Measurements from ENCODE around the gene EML6. TPM values are rescaled to one million over a fixed set of nuclear protein-coding genes. Genes with fewer than 3 reads are reported as not detected.
A peak's percentile ranks its signal among the peaks of the same experiment; 100 is the strongest.

The EML6 gene
- total and polyA plus RNA-seq, 2 of the 13 experiments (the other 11 are each of a cell fraction or from before 2014, with no cell fraction given), result 17.2 to 32.4 TPM

DNA sequence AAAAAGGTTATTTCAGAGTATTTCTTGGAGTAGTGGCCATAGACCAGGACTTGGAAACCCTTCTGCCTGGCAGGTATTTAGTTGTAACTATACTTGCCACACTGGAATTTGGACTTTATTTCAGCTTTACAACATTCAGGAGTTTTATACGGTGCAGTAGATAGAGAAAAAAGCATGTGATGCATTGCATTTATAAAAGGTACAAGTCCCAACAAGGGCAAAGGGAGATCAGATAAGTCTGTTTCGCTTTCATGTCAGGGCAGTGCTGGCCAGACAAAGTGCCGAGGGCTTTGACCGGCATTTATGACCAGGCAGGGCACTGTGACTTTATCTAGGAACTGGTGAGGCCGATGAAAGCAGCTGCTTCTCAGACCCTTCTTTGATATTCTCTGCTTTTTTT is 181.4 kb downstream of the EML6 start:
- Histone ChIP-seq H3K27ac (ENCODE audit: extremely low read length, insufficient read depth, low read length) (no peak overlapping the region), H3K4me2 (ENCODE audit: low read depth, low read length) (no peak overlapping the region), H3K27me3 (ENCODE audit: control insufficient read depth in 1 of 2, insufficient read depth in 2 of 2, low read length in 2 of 2) (no peaks in the 10 kb centered on the region), H3K79me2 (ENCODE audit: insufficient read depth, low read length) (no peaks in the 10 kb centered on the region), H2AFZ (ENCODE audit: low read length) (no peak overlapping the region), H4K20me1 (ENCODE audit: insufficient read depth, low read length) (no peaks in the 10 kb centered on the region), H3K9ac (ENCODE audit: insufficient read depth, low read depth, low read length) (no peak overlapping the region), H3K9me3 (ENCODE audit: low read length) (no peaks in the 10 kb centered on the region), H3K36me3 (replicated peaks in 1 of 2; ENCODE audit: control insufficient read depth in 1 of 2, insufficient read depth in 2 of 2, low read length in 2 of 2) (no peaks in the 10 kb centered on the region), H3K4me3 (replicated peaks in 1 of 3; ENCODE audit: insufficient read depth in 1 of 3, low read depth in 2 of 3, low read length in 3 of 3) (no peak overlapping the region), H3K4me1 (ENCODE audit: insufficient read depth, low read length) (peaks cover 35% of the 10 kb centered on the region)
- in situ Hi-C loops (cut with HindIII; ENCODE audit: extremely low pct_ligation_motif_present, low pct_unique_long_range_greater_than_20kb) (loop anchor here (5.0 kb wide), 1 partner anchor 267 kb away; no protein-coding TSS in a partner anchor), intact Hi-C loops (cut with micrococcal nuclease; ENCODE audit: unreplicated experiment) (no loop called here)
- CTCF ChIA-PET (ENCODE audit: low intra/inter-chr PET ratio, low total read pairs), result no interaction called here
- DNase-seq (ENCODE audit: low spot score) (peak; percentile 15), ATAC-seq (peak; percentile 56), FAIRE-seq (no peak)
- 63% methylated on average over 5 of the region's 5 CpGs for WGBS (ENCODE audit: low lambda C conversion rate)
- BruUV-seq (replicated peaks), result no TSS peak
- TF ChIP-seq SIN3A (IDR thresholded peaks at IDR 0.05; ENCODE audit: borderline replicate concordance, low read depth, low read length) (no peak), MED13 (CRISPR knock-in tag; IDR thresholded peaks at IDR 0.05) (no peak), YY1 (IDR thresholded peaks at IDR 0.05; ENCODE audit: insufficient read depth, insufficient replicate concordance, low read depth, low read length) (no peak), HCFC1 (IDR thresholded peaks at IDR 0.05; ENCODE audit: low read depth, low read length) (no peak), SNAPC4 (CRISPR knock-in tag; IDR thresholded peaks at IDR 0.05) (no peak), ZFP1 (CRISPR knock-in tag; IDR thresholded peaks at IDR 0.05) (no peak), TEAD2 (CRISPR knock-in tag; IDR thresholded peaks at IDR 0.05) (no peak), ARID2 (CRISPR knock-in tag; IDR thresholded peaks at IDR 0.05; ENCODE audit: borderline replicate concordance) (no peak), ZNF282 (IDR thresholded peaks at IDR 0.05; ENCODE audit: partially characterized antibody) (no peak), PBX3 (CRISPR knock-in tag; IDR thresholded peaks at IDR 0.05; ENCODE audit: borderline replicate concordance) (no peak), RFX5 (IDR thresholded peaks at IDR 0.05; ENCODE audit: low read depth, low read length) (no peak), ZBTB38 (CRISPR knock-in tag; IDR thresholded peaks at IDR 0.05) (no peak)
- POLR2A ChIA-PET, result no interaction called here
